TTC549 (cell line): ENCODE data around the gene PARP8.

Experiments
- FAIRE-seq: peaks from 2 replicates; lab custom pipeline; 2012; peaks lifted over from hg19 to GRCh38; lab: Jason Lieb, UNC

Gene PARP8

DNA sequence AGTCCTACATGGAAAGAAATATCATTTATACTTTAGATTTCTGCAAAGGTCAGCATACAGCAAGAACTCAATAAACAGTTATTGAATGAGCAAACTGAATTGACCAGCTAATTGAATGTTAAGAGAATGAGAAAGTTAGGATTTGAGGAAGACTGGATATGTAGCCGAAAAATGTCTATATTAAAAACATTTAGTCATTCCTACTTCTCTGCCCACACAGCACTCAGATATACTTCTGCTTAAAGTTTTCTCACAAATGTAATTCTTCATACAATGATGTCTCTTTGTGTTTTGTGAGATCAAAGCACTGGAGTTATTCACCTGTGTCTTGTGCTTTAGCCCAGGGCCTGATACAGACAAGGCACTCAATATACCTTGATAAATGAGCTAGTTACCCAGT lies 188.6 kb downstream of the PARP8 start:
- FAIRE-seq, result no peak

- no peak for FAIRE-seq
Measured at GRCh38 chr5:50856401-50857119, 190.1 kb downstream of the PARP8 start.

DNA sequence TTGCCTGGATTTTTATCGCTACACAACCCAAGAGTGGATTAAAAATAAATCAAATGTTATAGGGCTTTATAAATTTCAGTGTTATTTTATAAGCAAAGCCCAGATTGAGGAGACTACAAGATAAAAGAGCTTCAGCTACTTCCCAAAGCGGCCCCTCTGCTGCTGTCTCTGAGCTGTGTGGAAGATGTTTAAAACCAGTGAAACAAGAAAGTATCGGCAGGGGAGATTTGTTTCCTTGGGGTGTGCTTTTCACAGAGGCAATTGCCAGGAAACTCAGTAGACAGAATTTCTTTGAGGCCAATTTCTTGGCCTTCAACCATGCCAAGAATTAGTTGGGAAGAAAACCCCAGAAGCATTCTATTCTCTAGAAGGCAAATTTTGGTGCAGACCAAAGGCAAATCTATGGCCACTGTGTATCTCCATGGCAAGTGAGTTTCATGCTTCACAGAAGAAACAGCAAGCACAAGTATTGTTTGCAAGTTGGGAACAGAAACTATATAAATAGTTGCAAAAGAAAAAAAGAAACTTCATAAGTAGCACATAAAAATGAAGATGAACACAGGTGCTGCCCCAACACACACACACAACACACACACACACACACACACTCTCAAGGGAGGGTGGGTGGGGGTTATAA lies 197.2 kb downstream of the PARP8 start:
- no peak for FAIRE-seq

- no peak for FAIRE-seq
Measured at GRCh38 chr5:50864466-50864865, 198.0 kb downstream of the PARP8 start.

- no peak for FAIRE-seq
Measured at GRCh38 chr5:50866415-50866814, 200.0 kb downstream of the PARP8 start.

GRCh38 chr5:50867140-50867539 lies 200.7 kb downstream of the PARP8 start:
- FAIRE-seq, result no peak

DNA sequence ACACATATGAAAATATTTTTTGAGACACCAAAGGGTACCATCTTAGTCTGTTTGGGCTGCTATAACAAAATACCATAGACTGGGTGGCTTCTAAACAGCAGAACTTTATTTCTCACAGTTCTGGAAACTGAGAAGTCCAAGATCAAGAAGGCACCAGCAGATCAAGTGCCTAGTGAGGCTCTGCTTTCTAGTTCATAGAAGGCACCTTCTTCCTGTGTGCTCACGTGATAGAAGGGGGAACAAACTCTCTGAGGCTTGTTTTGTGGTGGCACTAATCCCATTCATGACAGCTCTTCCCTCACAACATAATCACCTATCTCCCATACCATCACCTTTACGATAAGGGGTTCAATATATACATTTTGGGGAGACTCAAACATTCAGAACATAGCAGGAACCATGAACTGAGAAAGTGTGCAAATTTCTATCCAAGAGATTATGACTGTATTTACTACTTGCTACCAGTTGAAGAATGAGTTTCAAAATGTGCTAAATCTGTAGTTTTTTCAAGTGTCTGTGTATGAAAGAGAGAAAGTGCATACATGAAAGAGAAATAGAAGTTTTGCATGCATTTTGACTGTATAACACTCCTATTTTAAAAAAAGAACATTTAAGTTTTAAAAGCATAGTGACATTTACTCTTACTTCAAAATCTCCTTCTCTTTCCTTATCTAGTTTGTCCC lies 207.3 kb downstream of the PARP8 start:
- no peak for FAIRE-seq

DNA sequence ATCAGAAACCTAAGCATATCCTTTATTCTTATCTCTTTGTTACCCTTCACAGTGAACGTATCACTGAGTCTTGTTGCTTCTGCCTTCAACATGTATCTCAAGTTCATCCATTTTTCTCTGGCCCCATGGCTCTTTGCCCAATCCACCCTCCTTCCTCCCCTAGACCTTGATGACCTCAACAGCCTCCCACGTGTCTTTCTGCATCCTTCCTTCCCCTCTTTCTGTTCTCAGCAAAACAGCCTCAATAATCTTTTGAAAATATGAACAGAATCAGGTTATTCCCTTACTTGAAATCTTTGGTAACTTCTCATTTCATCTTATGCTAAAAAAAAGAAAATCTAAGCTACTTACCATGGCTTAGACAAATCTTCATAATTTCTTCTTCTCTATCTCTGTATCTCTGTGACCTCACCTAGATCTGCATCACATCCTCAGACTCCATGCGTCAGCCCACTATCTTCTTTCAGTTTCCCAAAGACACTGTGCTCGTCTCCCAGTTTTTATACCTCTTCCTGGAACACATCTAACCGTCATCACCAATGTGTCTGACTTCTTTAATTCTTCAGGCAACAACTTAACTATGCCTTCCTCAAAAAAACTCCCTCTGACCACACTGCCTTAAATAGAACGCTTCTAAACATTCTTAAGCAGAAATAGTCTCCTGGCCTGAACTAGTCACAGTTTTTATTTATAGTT lies 208.0 kb downstream of the PARP8 start:
- no peak for FAIRE-seq

GRCh38 chr5:50875002-50875344 lies 208.5 kb downstream of the PARP8 start:
- no peak for FAIRE-seq

DNA sequence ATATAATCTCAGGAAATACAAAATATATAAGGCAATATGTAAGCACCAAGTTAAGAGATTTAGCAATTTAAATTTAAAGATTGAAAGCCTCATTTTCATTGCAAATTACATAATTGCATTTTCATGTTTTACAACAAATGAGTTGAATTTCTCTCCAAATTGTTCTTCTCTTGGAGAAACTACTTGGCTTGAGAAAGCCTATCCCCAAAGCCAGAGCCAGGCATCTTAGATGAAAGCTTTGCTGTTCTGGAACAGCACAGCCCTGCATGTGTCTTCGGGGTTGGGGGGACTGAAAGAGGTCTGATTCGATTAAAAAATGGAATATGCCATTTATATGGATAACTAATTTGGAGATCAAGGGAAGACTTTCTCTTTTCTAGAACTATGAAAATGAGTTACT lies 212.0 kb downstream of the PARP8 start:
- FAIRE-seq, result no peak

DNA sequence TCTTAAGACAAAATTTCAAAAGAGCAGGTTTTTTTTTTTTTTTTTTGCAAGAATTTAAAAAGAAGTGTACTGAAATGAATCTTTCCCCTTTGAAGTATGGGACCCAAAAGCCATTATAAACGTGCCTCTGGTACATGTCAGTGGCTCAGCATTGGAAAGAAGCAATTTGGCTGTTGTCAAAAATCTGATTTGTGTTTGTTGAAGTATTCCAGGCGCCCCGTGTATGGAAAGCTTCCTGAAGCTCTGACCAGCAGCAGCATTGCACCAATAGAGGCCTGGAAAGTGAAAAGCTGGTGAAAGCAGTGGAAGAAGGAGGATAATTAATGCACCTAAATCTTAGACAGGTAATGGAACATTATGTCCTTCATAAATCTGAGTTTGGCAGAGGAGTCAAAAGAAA lies 215.0 kb downstream of the PARP8 start:
- FAIRE-seq, result no peak

GRCh38 chr5:50886657-50887345 lies 220.4 kb downstream of the PARP8 start:
- no peak for FAIRE-seq

- no peak for FAIRE-seq
Measured at GRCh38 chr5:50887889-50888633, 221.6 kb downstream of the PARP8 start.

DNA sequence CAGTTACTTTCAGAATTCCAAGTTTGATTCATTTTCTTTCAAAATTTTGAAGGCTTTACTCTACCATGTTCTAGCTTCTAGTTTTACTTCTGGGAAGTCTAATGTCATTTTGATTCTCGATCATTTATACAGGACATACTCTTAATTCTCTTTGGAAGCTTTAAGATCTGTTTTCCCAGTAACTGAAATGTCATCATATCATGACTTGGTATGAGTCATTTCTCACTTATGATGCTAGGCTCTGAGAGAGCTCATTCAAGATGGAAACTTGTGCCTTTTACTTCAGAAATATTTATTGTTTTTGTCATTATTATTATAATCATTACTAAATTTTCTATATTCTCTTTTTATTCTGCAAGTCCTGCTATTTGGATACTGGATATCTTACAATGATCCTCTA lies 222.3 kb downstream of the PARP8 start:
- FAIRE-seq, result no peak

DNA sequence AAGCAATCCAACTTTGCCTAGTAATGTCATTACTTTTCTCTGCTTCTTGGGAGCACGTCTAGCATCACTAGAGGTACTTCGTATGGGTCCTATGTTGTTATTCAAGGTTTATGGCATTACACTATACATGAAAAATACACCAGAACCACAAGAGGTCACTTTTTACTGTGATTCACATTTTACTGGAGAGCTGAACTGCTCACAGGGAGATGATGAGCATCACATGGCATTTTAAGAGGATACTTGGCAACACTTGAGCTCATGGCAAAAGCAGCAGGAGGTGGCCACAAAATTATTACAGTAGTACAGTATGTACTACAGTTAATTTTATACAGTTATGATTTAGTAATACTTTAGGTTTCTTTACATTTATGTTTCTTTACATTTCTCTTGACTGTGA lies 223.4 kb downstream of the PARP8 start:
- FAIRE-seq, result no peak
